ENCODE data around the gene UGT1A9.

Gene UGT1A9

DNA sequence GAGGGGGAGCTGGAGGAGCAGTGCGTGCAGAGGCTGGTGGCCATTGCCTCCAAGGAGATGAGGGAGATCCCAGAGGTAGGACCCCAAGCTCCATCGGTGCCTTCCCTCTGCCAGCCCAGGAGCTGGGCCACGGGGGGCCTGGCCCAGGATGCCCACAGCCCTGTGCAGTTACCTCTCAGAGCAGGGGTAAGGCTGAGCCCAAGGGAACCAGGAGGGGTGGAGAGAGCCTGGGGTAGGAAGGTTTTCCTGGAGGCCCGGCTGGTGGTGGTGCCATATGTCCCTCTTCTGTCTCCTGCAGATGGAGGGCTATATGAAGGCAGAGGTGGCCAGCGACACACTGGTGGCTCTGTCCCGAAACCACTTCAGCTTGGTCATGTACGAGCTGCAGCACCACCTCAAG, 117.9 kb downstream of the UGT1A9 start:
- TF ChIP-seq, protein P1, sequence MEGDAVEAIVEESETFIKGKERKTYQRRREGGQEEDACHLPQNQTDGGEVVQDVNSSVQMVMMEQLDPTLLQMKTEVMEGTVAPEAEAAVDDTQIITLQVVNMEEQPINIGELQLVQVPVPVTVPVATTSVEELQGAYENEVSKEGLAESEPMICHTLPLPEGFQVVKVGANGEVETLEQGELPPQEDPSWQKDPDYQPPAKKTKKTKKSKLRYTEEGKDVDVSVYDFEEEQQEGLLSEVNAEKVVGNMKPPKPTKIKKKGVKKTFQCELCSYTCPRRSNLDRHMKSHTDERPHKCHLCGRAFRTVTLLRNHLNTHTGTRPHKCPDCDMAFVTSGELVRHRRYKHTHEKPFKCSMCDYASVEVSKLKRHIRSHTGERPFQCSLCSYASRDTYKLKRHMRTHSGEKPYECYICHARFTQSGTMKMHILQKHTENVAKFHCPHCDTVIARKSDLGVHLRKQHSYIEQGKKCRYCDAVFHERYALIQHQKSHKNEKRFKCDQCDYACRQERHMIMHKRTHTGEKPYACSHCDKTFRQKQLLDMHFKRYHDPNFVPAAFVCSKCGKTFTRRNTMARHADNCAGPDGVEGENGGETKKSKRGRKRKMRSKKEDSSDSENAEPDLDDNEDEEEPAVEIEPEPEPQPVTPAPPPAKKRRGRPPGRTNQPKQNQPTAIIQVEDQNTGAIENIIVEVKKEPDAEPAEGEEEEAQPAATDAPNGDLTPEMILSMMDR (IDR thresholded peaks at IDR 0.05; ENCODE audit: insufficient read depth, low read depth, low read length, missing control alignments) = no peak
- no peak for DNase-seq (ENCODE audit: low read depth)

DNA sequence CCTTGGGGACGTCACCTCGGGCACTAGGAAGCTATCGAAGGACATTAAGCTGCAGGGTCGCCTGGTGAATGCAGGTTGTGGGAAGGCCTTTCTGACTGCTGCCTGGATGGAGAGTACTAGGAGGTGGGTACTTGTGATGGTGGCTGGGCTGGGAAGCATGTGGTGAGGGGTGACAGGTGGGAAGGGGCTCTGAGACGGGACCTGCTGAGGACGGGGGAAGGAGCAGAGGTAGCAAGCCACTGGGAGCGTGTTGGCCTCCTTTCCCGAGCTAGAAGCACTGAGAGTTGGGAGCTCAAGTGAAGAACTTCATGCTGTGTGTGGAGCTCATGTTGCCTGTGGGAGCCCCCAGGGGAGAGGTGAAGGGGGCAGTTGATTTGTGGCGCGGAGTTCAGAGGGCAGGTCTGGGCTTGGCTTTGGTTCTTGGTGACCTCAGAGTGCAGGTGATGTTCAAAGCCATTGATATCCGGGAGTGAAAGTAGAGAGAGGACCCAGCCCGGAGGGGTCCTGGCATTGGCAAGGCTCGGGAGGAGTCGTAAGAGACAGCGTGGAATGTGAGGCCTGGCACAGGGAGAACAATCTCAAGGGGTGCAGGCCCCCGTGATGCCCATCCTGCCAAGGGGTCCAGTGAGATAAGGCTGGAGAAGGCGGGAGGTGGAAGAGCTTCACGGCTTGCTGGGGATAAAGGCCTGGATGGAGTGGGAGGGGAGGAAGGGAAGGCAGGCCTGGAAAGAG, 119.6 kb downstream of the UGT1A9 start:
- no peak overlapping the region for H3K4me3 ChIP-seq (ENCODE audit: low read length)
- DNase-seq (ENCODE audit: low read depth) = no peak
- TF ChIP-seq, protein P1 (IDR thresholded peaks at IDR 0.05; ENCODE audit: insufficient read depth, low read depth, low read length, missing control alignments) = no peak

More for the DNA sequence above, 117.9 kb downstream of the UGT1A9 start:
- H3K4me3 ChIP-seq (ENCODE audit: low read length) = no peak overlapping the region

DNA sequence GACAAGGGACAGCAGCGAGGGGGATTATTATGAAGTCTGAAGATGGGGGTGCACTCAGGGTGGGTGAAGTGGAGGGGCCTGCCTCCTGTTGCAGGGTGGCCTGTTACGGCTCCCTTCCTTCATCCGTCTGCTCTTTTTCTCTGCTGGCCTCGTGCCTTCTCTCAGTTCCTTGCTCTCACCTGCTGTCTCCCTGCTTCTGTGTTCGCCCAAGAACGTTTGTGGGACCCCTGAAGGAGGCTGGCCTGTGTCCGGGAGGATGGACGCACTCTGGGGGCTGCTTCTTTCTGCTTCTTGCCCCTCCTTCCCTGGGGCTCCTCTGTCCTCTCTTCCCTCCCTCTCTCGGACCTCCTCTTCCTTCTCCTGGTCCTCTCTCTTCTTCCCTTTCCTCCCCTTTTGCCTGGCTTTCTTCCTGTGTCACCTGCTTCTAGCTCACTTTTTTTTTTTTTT, 120.2 kb downstream of the UGT1A9 start:
- no peak overlapping the region for H3K4me3 ChIP-seq (ENCODE audit: low read length)
- TF ChIP-seq, protein P1 (IDR thresholded peaks at IDR 0.05; ENCODE audit: insufficient read depth, low read depth, low read length, missing control alignments) = no peak
- no peak for DNase-seq (ENCODE audit: low read depth)

DNA sequence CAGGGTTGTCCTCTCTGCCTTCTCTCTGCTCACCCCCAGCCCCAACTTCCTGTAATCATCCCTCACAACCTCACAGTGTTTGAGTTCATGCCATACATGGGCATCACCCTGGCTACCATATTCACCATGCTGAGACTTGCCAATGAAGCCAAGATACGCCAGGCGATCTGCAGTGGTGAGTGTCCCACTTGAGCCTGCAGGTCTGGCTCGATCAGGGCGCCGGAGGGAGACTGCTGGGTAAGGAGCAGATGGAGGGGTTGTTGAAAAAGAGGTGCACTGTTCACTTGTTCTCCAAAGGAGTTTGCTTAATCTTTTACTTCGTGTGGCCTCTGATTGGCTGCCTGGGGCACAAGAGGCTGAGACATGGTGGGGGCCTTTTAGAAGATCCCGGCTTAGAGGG, 121.0 kb downstream of the UGT1A9 start:
- TF ChIP-seq, protein P1 (IDR thresholded peaks at IDR 0.05; ENCODE audit: insufficient read depth, low read depth, low read length, missing control alignments) = no peak
- DNase-seq (ENCODE audit: low read depth) = no peak
- H3K4me3 ChIP-seq (ENCODE audit: low read length) = no peak overlapping the region

DNA sequence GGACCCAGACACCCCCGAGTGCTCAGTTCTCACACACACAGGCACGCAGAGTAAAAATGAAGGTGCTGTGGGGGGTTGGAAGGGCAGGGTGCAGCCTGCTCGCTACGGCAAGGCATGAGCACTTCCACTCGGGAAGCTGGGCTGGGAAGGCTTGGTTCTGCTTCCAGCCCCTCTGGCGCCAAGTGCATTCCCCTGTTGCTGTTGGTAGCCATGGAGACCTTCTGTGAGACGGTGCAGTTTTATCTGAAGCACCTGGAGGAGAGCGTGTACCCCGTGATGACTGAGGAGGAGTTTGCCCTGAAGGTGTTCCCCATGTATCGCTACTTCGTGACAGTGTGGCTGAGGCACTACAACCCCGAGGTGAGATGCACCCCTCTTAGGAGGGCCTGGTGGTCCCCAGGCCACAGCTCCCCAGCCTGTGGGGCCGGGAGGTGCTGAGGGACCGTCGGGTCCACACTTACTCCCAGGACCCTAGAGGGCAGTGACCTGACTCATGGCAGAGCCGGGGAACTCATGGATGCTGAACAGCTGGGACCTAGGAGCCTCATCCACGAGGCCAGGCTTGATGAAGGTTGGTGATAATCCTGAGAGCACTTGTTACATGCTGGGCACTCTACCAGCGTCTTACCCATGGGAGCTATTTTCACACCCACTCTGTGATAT, 121.9 kb downstream of the UGT1A9 start:
- H3K4me3 ChIP-seq (ENCODE audit: low read length) = no peak overlapping the region
- TF ChIP-seq, protein P1 (IDR thresholded peaks at IDR 0.05; ENCODE audit: insufficient read depth, low read depth, low read length, missing control alignments) = no peak
- no peak for DNase-seq (ENCODE audit: low read depth)

DNA sequence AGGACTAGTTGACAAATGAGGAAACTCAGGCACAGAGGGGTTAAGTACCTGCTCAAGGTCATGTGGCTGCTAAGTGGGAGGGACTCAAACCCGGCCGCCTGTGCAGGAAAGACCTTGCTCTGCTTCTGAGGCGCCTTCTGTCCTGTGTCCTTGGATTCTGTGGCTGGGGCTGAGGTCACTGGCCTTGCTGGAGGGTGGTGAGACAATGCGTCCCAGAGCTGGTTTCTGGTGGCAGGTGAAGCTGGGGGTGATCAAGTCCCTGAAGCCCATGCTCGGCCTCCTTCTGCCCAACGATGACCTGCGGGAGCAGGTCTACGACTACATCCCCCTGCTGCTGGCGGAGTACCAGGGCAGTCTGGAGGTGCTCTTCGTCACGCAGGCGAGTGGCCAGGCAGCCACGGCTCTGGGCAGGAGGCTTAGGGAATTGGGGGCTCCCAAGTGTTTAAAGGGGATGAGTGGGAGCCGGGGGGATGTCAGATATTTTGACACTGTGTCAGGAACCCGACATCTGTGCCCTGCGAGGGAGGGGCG, 122.5 kb downstream of the UGT1A9 start:
- no peak overlapping the region for H3K4me3 ChIP-seq (ENCODE audit: low read length)
- TF ChIP-seq, protein P1 (IDR thresholded peaks at IDR 0.05; ENCODE audit: insufficient read depth, low read depth, low read length, missing control alignments) = no peak
- DNase-seq (ENCODE audit: low read depth) = no peak
